Lung (tissue), 12 donors: ENCODE results near the gene VASH2. TPM values are rescaled to one million over a fixed set of nuclear protein-coding genes. Genes with fewer than 3 reads are reported as not detected.

Source experiments
- ATAC-seq: fragments of 200-7000 bp; cut with Tn5 transposase; one replicate; pipeline ENCODE4 v1.9.1; 2020; ENCODE audit warnings: moderate number of reproducible peaks; ENCODE audit not compliant: insufficient read depth, low FRiP score
- DNase-seq, 3 donors: peaks; one replicate each; pipeline ENCODE4 v3.0.0-alpha.2; 2013 to 2017
- H3K27ac ChIP-seq, 2 donors: one replicate each; pipeline ENCODE4 v1.5.1; 2013; ENCODE audit warnings: mild to moderate bottlenecking in 2 of 2, moderate library complexity in 2 of 2, control low read depth in 1 of 2, inconsistent platforms in 1 of 2, low read depth in 1 of 2, low read length in 1 of 2
- H3K27me3 ChIP-seq, 3 donors: one replicate each; pipeline ENCODE4 v1.5.1; 2013; ENCODE audit warnings: low read length in 2 of 3; ENCODE audit not compliant: control insufficient read depth in 3 of 3, insufficient read depth in 3 of 3
- H3K36me3 ChIP-seq, 4 donors: one replicate each; pipeline ENCODE4 v1.5.1; 2013; ENCODE audit warnings: low read length in 4 of 4, mild to moderate bottlenecking in 1 of 4, moderate library complexity in 1 of 4; ENCODE audit not compliant: control insufficient read depth in 4 of 4, insufficient read depth in 4 of 4
- H3K4me1 ChIP-seq, 5 donors: one replicate each; pipeline ENCODE4 v1.5.1; 2013; ENCODE audit warnings: low read length in 5 of 5, mild to moderate bottlenecking in 2 of 5, moderate library complexity in 1 of 5; ENCODE audit not compliant: control insufficient read depth in 5 of 5, insufficient read depth in 5 of 5
- H3K4me3 ChIP-seq: one replicate; pipeline ENCODE4 v1.5.1; 2013; ENCODE audit warnings: mild to moderate bottlenecking, control low read depth, moderate library complexity
- H3K9ac ChIP-seq, 2 donors: one replicate each; pipeline ENCODE4 v1.5.1; 2013; ENCODE audit warnings: low read length in 2 of 2, control low read depth in 1 of 2; ENCODE audit not compliant: insufficient read depth in 1 of 2
- H3K9me3 ChIP-seq, 4 donors: one replicate each; pipeline ENCODE4 v1.5.1; 2013; ENCODE audit warnings: low read length in 3 of 4, mild to moderate bottlenecking in 1 of 4, moderate library complexity in 1 of 4; ENCODE audit not compliant: control insufficient read depth in 4 of 4, insufficient read depth in 3 of 4
- CTCF ChIP-seq: IDR thresholded peaks from 2 replicates; pipeline ENCODE4 v1.5.1; 2012; ENCODE audit warnings: mild to moderate bottlenecking; ENCODE audit errors: control extremely low read depth, extremely low read depth
- WGBS, 2 donors: extraction: QIAGEN DNeasy Blood & Tissue Kit; methylation state at CpG; one replicate each; pipeline ENCODE4 v1.1.7; 2013; 5-methylcytosine and 5-hydroxymethylcytosine counted together
- polyA plus RNA-seq, 2 donors: library from polyadenylated mRNA; stranded (reverse); fragments of 200-250 nt; gene quantifications; one replicate each; pipeline ENCODE4 v1.2.1, GENCODE V29; 2013
- total RNA-seq, 2 donors: library from RNA; depleted of rRNA in 1 of 2; stranded (reverse); fragments of >200 nt in 1 of 2; gene quantifications; one replicate each; pipeline ENCODE4 v1.2.1, GENCODE V29; 2014 to 2021
- donor health status: control.
- donor health status: control.
- donor health status: Bipolar disorder and iron deficiency.
- donor health status: healthy.
- donor health status: DM: yes; HTN: yes; CAD: no.

VASH2 gene
- total and polyA plus RNA-seq, 4 donors: 0.26 to 11.0 (median 1.1) TPM

GRCh38 chr1:212982430-212983152, 32.2 kb downstream of the VASH2 start:
- WGBS, 2 donors: 77 to 84% methylated on average over 6 of the region's 6 CpGs
- DNase-seq (no peak), ATAC-seq (no peak)
- TF ChIP-seq CTCF: no peak
- H3K9ac ChIP-seq: no peak overlapping the region
- H3K27ac ChIP-seq: no peak overlapping the region
- peaks cover 0 to 14% (median 6%) of the 10 kb centered on the region in 4 donors for H3K36me3 ChIP-seq
- no peaks in the 10 kb centered on the region for H3K27me3 ChIP-seq
- peaks cover 0 to 19% (median 9%) of the 10 kb centered on the region in 5 donors for H3K4me1 ChIP-seq
- no peaks in the 10 kb centered on the region for H3K9me3 ChIP-seq
- no peak overlapping the region for H3K4me3 ChIP-seq

- Histone ChIP-seq H3K27me3 (no peaks in the 10 kb centered on the region), H3K9me3 (no peaks in the 10 kb centered on the region), H3K36me3 (peaks cover 0 to 15% (median 6%) of the 10 kb centered on the region in 4 donors), H3K9ac (no peak overlapping the region), H3K4me1 (peaks cover 0 to 19% (median 9%) of the 10 kb centered on the region in 5 donors), H3K27ac (no peak overlapping the region), H3K4me3 (no peak overlapping the region)
- ATAC-seq (no peak), DNase-seq (no peak)
- no peak for TF ChIP-seq CTCF
- WGBS, 2 donors: 90 to 98% methylated on average over 3 of the region's 3 CpGs
Measured at GRCh38 chr1:212983482-212983881, 33.1 kb downstream of the VASH2 start.

GRCh38 chr1:212984522-212985291, 34.4 kb downstream of the VASH2 start:
- Histone ChIP-seq H3K27me3 (no peaks in the 10 kb centered on the region), H3K9ac (no peak overlapping the region), H3K4me3 (no peak overlapping the region), H3K36me3 (peaks cover 0 to 16% (median 8%) of the 10 kb centered on the region in 4 donors), H3K4me1 (peaks cover 0 to 19% (median 9%) of the 10 kb centered on the region in 5 donors), H3K9me3 (no peaks in the 10 kb centered on the region), H3K27ac (no peak overlapping the region)
- no peak for DNase-seq
- no peak for ATAC-seq
- TF ChIP-seq CTCF: no peak
- 94 to 100% methylated on average over 6 of the region's 6 CpGs for WGBS, 2 donors
